GM23248 (cell line): ENCODE results near the gene SLC10A6.

Source experiments
- EZH2 ChIP-seq: fragments of 200-600 bp; sonication (generic); IDR thresholded peaks from 2 replicates; pipeline ENCODE4 v1.6.1; 2018; ENCODE audit warnings: antibody characterized with exemption, mild to moderate bottlenecking; ENCODE audit not compliant: insufficient read depth, poor library complexity, severe bottlenecking
- EZH2phosphoT487 ChIP-seq: fragments of 200-600 bp; sonication (generic); IDR thresholded peaks from 2 replicates; pipeline ENCODE4 v1.6.1; 2018; ENCODE audit warnings: antibody characterized with exemption, moderate library complexity, mild to moderate bottlenecking, low read depth; ENCODE audit not compliant: insufficient read depth

- no peak for TF ChIP-seq EZH2
- TF ChIP-seq EZH2phosphoT487: no peak
Observed at GRCh38 chr4:86893136-86893535, 44.0 kb upstream of the SLC10A6 start.
